Hepatic stellate cell (primary cell): Measurements from ENCODE around the gene ESYT1.

ENCODE experiments used
- DNase-seq: peaks from one replicate; pipeline ENCODE4 v3.0.0; 2011; ENCODE audit warnings: low spot score

ESYT1 gene, protein sequence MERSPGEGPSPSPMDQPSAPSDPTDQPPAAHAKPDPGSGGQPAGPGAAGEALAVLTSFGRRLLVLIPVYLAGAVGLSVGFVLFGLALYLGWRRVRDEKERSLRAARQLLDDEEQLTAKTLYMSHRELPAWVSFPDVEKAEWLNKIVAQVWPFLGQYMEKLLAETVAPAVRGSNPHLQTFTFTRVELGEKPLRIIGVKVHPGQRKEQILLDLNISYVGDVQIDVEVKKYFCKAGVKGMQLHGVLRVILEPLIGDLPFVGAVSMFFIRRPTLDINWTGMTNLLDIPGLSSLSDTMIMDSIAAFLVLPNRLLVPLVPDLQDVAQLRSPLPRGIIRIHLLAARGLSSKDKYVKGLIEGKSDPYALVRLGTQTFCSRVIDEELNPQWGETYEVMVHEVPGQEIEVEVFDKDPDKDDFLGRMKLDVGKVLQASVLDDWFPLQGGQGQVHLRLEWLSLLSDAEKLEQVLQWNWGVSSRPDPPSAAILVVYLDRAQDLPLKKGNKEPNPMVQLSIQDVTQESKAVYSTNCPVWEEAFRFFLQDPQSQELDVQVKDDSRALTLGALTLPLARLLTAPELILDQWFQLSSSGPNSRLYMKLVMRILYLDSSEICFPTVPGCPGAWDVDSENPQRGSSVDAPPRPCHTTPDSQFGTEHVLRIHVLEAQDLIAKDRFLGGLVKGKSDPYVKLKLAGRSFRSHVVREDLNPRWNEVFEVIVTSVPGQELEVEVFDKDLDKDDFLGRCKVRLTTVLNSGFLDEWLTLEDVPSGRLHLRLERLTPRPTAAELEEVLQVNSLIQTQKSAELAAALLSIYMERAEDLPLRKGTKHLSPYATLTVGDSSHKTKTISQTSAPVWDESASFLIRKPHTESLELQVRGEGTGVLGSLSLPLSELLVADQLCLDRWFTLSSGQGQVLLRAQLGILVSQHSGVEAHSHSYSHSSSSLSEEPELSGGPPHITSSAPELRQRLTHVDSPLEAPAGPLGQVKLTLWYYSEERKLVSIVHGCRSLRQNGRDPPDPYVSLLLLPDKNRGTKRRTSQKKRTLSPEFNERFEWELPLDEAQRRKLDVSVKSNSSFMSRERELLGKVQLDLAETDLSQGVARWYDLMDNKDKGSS

DNA sequence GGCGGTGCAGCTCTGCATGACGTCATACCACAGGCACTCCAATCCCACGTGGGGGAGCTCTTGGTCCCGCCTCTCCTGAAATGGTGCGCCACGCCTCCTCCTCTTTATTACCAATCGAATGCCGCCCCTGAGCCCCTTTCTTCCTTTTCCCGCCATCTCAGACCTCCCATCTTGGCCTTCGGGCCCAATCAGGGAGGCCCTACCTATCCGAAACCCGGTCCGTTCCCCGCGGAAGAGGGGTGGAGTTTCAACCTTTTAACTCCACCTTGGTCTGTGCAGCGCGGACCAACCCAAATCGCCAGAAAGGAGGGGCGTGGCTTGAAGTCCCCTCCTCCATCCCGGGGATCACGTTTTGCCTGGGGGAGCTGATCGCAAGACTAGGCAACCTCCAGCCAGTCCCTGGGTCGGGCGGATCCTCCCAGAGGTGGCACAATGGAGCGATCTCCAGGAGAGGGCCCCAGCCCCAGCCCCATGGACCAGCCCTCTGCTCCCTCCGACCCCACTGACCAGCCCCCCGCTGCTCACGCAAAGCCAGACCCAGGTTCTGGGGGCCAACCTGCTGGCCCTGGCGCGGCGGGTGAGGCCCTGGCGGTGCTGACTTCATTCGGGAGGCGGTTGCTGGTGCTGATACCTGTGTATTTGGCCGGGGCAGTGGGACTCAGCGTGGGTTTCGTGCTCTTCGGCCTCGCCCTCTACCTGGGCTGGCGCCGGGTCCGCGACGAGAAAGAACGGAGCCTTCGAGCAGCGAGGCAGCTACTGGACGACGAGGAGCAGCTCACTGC is at the start of gene ESYT1:
Gene ESYT1, plus strand, starts transcription at position 380 of the 782 bp plus-strand sequence. Its CDS starts 53 bp downstream, at position 433.
- DNase-seq: peak; percentile 98

- DNase-seq: no peak
Measured at GRCh38 chr12:56078427-56078826, 49.6 kb upstream of the ESYT1 start.

DNA sequence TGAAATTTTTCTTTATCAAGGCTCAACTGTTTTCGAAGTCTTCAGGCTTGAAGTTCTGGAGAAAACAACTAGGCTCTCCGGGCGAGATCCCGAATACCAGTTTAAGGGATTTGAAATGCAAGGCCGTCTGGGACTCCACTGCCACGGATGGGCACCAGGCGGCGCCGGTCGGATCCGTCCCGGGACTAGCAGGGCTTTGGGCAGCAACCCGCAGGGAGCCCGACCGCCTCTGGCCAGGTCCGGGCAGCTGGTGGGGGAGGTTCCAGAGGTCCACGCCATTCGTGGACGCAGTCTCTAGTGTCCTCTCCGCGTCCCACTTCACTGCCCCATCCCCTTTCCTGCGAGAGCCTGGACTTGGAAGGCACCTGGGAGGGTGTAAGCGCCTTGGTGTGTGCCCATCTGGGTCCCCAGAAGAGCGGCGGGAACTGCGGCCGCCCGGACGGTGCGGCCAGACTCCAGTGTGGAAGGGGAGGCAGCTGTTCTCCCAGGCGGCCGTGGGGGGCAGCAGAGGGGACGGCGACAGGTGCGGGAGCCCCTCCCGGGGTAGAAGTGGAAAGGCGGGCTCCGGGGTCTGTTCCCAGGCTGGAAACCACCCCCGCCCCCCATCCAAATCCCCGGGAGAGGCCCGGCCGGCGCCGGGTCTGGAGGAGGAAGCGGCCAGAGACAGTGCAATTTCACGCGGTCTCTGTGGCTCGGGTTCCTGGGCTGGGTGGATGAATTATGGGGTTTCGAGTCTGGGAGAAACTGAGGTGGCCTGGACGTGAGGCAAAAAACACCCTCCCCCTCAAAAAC is 48.9 kb upstream of the ESYT1 start:
- DNase-seq: peak; percentile 89

DNA sequence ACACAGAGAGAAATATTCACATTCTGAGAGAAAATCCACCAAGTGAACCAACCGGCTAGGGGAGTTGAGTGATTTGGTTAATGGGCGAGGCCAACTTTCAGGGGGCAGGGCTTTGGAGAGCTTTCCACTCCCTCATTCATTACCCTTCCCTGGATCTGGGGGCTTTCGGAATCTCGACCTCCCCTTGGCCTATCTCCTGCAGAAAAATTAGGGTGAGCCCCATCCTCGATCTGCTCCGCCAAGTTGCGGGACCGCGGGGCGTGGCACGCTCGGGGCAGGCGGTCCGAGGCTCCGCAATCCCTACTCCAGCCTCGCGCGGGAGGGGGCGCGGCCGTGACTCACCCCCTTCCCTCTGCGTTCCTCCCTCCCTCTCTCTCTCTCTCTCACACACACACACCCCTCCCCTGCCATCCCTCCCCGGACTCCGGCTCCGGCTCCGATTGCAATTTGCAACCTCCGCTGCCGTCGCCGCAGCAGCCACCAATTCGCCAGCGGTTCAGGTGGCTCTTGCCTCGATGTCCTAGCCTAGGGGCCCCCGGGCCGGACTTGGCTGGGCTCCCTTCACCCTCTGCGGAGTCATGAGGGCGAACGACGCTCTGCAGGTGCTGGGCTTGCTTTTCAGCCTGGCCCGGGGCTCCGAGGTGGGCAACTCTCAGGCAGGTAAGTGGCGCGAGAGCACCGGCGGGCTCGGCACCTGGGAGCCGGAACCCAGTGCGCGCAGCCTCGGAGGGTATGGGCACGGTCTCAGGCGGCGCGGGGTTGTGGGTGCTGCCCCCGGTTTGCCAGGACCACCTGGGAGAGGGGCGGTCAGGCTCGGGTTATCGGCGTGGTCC is 48.1 kb upstream of the ESYT1 start, which contains the start of gene ERBB3:
Gene ERBB3, plus strand, starts transcription at position 443 of the 833 bp plus-strand sequence. Its CDS starts 136 bp downstream, at position 579.
- DNase-seq: peak; percentile 94

- no peak for DNase-seq
Measured at GRCh38 chr12:56080556-56081138, 47.4 kb upstream of the ESYT1 start.

DNA sequence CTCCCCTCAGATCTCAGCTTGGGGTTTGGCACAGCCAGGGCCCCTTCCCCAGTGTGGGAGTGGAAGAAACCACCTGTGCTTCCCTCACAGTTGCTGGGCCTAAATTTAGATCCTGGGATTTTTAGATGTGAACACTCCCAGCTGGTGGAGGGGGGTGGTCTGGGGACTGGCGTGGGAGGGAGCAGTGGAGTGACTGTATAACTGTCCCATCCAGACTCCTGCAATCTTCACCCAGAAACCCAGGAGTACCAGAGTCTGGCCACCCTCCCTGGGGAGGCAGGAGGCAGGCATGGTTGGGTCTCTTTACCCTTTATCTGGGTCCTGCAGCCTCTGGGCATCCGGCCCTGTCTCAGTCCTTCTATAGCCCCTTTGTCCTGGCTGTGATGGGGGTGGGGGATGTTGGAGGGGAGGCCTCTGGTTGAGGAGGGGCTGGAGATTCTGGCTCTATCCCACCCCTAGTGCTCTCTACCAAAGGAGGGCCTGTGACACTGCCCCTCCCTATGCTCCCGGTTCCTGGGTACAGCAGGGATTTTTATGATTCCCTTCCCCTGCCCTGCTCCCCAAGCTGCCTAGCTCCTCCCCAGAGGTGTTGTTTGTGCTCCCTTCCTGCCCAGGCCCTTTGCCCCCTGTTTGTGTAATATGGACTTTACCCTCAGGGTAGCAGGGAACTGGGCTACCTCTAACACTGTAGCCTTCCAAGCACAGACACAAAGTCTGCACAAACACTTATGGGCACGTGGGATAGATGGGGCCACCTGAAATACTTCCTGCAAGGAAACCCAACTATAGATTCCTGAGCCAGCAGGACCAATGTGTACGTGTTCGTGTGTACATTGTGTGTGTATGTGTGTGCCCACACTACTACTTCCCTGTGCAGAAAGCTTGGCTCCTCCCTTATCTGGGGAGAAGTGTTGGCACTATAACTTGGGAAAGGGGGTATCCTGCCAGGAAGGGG is 46.4 kb upstream of the ESYT1 start:
- DNase-seq: peak; percentile 34

DNA sequence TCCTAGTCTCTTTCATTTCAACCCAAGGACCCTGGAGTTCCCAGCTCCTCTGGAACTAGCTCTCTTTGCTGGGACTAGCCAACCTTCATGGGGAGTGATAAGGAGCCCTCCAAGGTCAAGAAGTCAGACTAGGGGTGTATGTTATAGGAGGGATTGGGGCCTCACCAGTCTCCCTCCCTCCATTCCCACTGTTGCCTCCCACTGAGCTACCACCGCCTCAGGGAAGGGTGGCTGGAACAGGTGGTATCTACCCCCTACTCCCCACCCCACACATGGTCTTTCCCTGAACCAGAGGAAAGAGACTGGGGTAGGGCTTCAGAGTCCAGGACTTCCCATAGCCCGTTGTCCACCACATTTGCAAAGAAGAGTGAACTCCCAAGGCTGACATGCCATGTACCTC is 45.7 kb upstream of the ESYT1 start:
- no peak for DNase-seq

GRCh38 chr12:56082967-56083366 is 45.1 kb upstream of the ESYT1 start:
- no peak for DNase-seq

- DNase-seq: peak; percentile 26
Measured at GRCh38 chr12:56084958-56085543, 43.0 kb upstream of the ESYT1 start.

- DNase-seq: no peak
Measured at GRCh38 chr12:56086096-56086495, 42.0 kb upstream of the ESYT1 start.

- DNase-seq: no peak
Measured at GRCh38 chr12:56086608-56087007, 41.5 kb upstream of the ESYT1 start.

DNA sequence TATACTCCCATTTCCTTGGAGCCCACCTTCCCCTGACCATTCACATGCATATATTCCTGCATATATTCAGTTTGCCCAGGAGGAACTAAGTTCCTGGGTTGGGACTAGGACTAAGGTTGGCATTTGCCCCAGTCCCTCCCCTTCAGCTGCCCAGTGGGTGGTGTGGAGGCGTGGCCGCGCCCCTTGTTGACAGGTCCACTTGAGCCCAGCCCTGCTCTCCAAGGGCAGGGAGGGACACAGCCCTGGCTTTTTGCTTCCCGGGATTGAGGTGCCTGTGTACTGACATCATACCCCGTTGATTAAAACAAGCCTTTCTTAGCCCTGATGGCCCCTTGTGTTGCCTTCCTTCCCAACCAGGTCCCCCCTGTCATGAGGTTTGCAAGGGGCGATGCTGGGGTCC is 40.8 kb upstream of the ESYT1 start:
- no peak for DNase-seq

DNA sequence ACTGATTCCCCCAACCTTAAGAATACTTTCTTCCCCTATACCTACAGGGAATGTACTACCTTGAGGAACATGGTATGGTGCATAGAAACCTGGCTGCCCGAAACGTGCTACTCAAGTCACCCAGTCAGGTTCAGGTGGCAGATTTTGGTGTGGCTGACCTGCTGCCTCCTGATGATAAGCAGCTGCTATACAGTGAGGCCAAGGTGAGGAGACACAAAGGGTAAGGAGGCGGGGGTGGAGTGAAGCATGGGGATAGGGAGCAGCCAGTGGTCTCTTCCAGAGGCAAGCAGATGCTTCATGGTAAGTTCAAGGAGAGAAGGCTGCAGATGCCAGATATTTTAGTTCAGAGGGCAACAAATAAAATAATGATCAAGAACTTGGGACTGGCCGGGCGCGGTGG is 30.3 kb upstream of the ESYT1 start:
- DNase-seq: no peak

GRCh38 chr12:56098592-56098991 is 29.5 kb upstream of the ESYT1 start:
- DNase-seq: no peak

GRCh38 chr12:56099787-56100186 is 28.3 kb upstream of the ESYT1 start:
- DNase-seq: no peak

- no peak for DNase-seq
Measured at GRCh38 chr12:56101045-56101444, 27.0 kb upstream of the ESYT1 start.

GRCh38 chr12:56102683-56103065 is 25.4 kb upstream of the ESYT1 start:
- DNase-seq: no peak
